BLaER1 (cell line): Measurements from ENCODE around the gene ZFC3H1.

Source experiments
- H3K27ac ChIP-seq: shearing (Covaris generic); formaldehyde crosslinking; 2 replicates; pipeline ENCODE4 v1.8.1; 2022
- H3K27me3 ChIP-seq: shearing (Covaris generic); formaldehyde crosslinking; 2 replicates; pipeline ENCODE4 v1.8.1; 2022
- H3K36me3 ChIP-seq: shearing (Covaris generic); formaldehyde crosslinking; 2 replicates; pipeline ENCODE4 v1.8.1; 2022
- H3K4me1 ChIP-seq: shearing (Covaris generic); formaldehyde crosslinking; 2 replicates; pipeline ENCODE4 v1.8.1; 2022
- H3K4me2 ChIP-seq: shearing (Covaris generic); formaldehyde crosslinking; 2 replicates; pipeline ENCODE4 v1.8.1; 2022
- H3K4me3 ChIP-seq: shearing (Covaris generic); formaldehyde crosslinking; 2 replicates; pipeline ENCODE4 v1.8.1; 2022
- H3K9ac ChIP-seq: shearing (Covaris generic); formaldehyde crosslinking; 2 replicates; pipeline ENCODE4 v1.8.1; 2022
- H3K9me3 ChIP-seq: shearing (Covaris generic); formaldehyde crosslinking; 2 replicates; pipeline ENCODE4 v1.8.1; 2022
- H4K20me1 ChIP-seq: shearing (Covaris generic); formaldehyde crosslinking; 2 replicates; pipeline ENCODE4 v1.8.1; 2022
- Cebpa-rat ChIP-seq: shearing (Covaris generic); IDR thresholded peaks from 2 replicates; pipeline ENCODE4 v1.8.1; 2022

The ZFC3H1 gene

DNA sequence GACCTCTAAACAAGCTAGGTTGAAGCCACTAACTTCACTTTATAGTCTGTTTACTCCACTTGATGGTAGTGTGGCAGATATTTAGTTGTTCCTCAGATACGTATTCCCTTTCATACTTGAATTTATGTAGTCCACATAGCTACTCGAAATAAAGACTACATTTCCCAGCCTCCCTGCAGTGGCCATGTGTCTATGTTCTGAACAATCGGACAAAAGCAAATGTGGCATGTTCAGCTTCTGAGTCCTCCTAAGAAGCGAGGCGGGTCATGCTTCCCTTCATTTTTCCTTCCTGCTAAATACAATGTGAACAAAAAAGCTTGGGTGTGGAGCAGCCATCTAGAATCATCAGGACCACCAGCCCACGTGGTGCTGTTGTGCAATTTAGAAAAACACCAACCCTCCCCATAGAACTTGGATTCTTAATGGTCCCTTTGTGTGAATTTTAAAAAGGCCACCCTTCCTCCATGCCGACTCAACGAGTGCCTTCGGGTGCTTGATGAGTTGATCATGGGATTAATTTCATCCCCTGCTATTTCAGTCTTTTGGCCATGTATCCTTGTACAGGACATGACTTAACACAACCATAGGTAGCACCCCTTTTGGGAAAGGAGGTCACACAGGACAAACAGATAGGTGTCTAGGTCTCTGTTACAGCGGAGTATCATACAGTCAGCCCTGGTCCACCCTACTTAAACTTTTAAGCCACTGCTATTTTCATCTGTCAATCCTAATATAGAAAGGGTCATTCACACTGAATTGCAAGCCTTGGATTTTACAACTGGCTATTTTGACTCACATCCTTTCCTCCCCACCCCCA, 60.7 kb downstream of the ZFC3H1 start:
- no peak for TF ChIP-seq Cebpa-rat
- Histone ChIP-seq H4K20me1 (no peaks in the 10 kb centered on the region), H3K9me3 (0 out of 2 replicates have a peak, but pooled peaks cover 3% of the 10 kb centered on the region), H3K27me3 (no peaks in the 10 kb centered on the region), H3K27ac (no peak overlapping the region), H3K4me1 (no peaks in the 10 kb centered on the region), H3K9ac (no peak overlapping the region), H3K4me3 (no peak overlapping the region), H3K4me2 (no peak overlapping the region), H3K36me3 (peaks cover 18% of the 10 kb centered on the region)

GRCh38 chr12:71601546-71601945, 62.1 kb downstream of the ZFC3H1 start:
- Histone ChIP-seq H3K4me3 (no peak overlapping the region), H3K27ac (no peak overlapping the region), H3K27me3 (no peaks in the 10 kb centered on the region), H3K36me3 (peaks cover 4% of the 10 kb centered on the region), H4K20me1 (no peaks in the 10 kb centered on the region), H3K4me1 (no peaks in the 10 kb centered on the region), H3K9me3 (0 out of 2 replicates have a peak, but pooled peaks cover 3% of the 10 kb centered on the region), H3K9ac (no peak overlapping the region), H3K4me2 (no peak overlapping the region)
- TF ChIP-seq Cebpa-rat, result no peak

DNA sequence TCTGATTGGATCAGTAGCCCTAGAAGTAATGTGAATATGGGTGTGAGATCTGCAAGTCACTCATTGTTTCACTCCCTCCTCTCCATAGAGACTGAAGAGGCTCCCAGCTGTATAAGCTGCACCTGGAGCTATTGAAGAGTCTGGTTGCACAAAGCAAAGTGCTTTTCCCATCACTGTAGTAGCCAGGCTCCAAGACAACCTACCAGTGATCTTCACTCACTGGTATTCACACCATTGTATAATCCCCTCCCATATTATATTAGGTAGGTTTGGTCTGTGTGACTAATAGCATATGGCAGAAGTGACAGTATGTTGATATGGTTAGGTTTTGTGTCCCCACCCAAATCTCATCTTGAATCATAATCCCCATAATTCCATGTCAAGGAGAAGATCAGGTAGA, 64.4 kb downstream of the ZFC3H1 start:
- Histone ChIP-seq H3K9me3 (0 out of 2 replicates have a peak, but pooled peaks cover 3% of the 10 kb centered on the region), H4K20me1 (no peaks in the 10 kb centered on the region), H3K36me3 (no peaks in the 10 kb centered on the region), H3K9ac (no peak overlapping the region), H3K4me2 (no peak overlapping the region), H3K27ac (no peak overlapping the region), H3K27me3 (no peaks in the 10 kb centered on the region), H3K4me3 (no peak overlapping the region), H3K4me1 (no peaks in the 10 kb centered on the region)
- TF ChIP-seq Cebpa-rat, result no peak

DNA sequence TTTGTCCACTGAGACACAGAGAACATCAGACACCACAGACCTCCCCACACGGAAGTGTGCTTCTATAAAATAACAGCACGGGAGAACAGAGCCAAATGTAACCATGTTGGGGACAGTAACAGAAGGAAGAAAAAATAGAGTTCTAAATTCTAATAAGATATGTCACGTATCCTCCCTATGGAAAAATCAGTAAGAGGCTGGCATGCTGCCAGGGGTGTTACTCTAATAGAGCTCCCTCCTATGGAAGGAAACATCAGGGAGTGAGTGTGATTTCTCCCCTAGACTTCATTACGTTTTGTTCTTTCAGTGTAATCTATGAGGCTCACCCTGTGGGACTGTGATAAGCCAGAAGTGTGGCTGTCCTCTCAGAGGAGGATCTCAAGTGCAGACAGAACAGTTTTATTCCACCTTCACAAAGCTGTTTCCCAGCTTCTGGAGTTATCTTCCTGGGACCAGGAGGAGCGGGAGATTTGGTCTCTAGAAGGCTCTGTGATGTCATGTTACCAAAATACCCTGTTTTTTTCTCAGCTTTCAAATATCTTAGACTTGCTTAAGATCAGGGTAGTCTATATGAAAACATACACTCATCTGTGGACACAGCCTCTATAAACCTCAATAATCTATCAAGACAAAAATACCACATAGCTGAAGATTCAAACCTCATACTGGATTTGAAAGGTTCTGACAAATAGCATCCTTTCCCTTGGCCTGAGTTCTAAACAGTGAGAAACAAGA, 69.3 kb downstream of the ZFC3H1 start:
- no peaks in the 10 kb centered on the region for H4K20me1 ChIP-seq
- no peaks in the 10 kb centered on the region for H3K9me3 ChIP-seq
- no peak overlapping the region for H3K9ac ChIP-seq
- no peaks in the 10 kb centered on the region for H3K36me3 ChIP-seq
- H3K4me2 ChIP-seq, result no peak overlapping the region
- no peak overlapping the region for H3K4me3 ChIP-seq
- no peak for TF ChIP-seq Cebpa-rat
- no peak overlapping the region for H3K27ac ChIP-seq
- H3K4me1 ChIP-seq, result no peaks in the 10 kb centered on the region
- H3K27me3 ChIP-seq, result no peaks in the 10 kb centered on the region

DNA sequence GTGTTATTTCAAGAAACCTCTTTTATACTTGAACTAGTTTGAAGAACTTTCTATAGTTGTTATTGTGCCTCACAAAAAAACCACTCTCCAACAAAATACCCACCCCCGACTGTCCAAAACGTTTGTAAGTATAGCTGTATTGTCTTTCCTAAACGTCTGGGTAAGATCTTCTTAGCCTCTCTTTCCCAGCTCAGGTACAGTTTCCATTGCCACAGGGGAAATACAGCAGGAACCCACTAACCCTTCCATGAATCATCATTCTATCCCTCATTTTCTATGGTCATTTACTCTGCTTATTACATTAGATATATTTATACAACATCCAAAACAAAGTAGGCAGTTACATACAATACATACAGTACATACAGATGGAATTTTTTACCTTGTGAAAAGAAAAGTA, 70.8 kb downstream of the ZFC3H1 start:
- Histone ChIP-seq H3K4me1 (no peaks in the 10 kb centered on the region), H4K20me1 (no peaks in the 10 kb centered on the region), H3K9me3 (no peaks in the 10 kb centered on the region), H3K27ac (no peak overlapping the region), H3K27me3 (no peaks in the 10 kb centered on the region), H3K9ac (no peak overlapping the region), H3K4me2 (no peak overlapping the region), H3K36me3 (no peaks in the 10 kb centered on the region), H3K4me3 (no peak overlapping the region)
- no peak for TF ChIP-seq Cebpa-rat

GRCh38 chr12:71591601-71592000, 72.0 kb downstream of the ZFC3H1 start:
- H3K4me3 ChIP-seq, result no peak overlapping the region
- no peaks in the 10 kb centered on the region for H4K20me1 ChIP-seq
- no peaks in the 10 kb centered on the region for H3K4me1 ChIP-seq
- no peak overlapping the region for H3K9ac ChIP-seq
- H3K27ac ChIP-seq, result no peak overlapping the region
- TF ChIP-seq Cebpa-rat, result no peak
- no peaks in the 10 kb centered on the region for H3K36me3 ChIP-seq
- H3K9me3 ChIP-seq, result no peaks in the 10 kb centered on the region
- H3K4me2 ChIP-seq, result no peak overlapping the region
- H3K27me3 ChIP-seq, result no peaks in the 10 kb centered on the region

DNA sequence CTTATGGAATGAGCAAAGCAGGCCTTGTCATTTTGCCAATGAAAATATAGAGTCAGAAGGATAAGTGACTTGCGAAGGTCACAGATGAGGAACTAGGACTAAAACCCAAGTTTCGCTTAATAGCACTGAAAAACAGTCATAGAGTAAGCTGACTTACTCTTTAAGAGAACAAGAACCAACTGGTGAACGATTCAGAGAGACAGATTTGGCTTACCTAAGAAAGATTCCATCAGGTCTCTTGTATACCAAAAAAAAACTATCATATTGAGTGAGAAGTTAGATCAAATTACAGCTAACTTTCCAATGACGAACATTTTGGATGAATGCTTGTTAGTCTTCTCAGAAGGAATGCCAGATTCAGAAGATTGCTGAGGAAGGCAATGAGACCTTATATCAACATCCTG, 74.2 kb downstream of the ZFC3H1 start:
- Histone ChIP-seq H3K27ac (no peak overlapping the region), H3K36me3 (no peaks in the 10 kb centered on the region), H3K4me2 (no peak overlapping the region), H3K27me3 (no peaks in the 10 kb centered on the region), H4K20me1 (no peaks in the 10 kb centered on the region), H3K9me3 (no peaks in the 10 kb centered on the region), H3K9ac (no peak overlapping the region), H3K4me1 (no peaks in the 10 kb centered on the region), H3K4me3 (no peak overlapping the region)
- TF ChIP-seq Cebpa-rat, result no peak

GRCh38 chr12:71587012-71587411, 76.6 kb downstream of the ZFC3H1 start:
- Histone ChIP-seq H3K9me3 (no peaks in the 10 kb centered on the region), H3K4me3 (no peak overlapping the region), H4K20me1 (no peaks in the 10 kb centered on the region), H3K27me3 (no peaks in the 10 kb centered on the region), H3K9ac (no peak overlapping the region), H3K4me2 (no peak overlapping the region), H3K36me3 (no peaks in the 10 kb centered on the region), H3K4me1 (no peaks in the 10 kb centered on the region), H3K27ac (no peak overlapping the region)
- TF ChIP-seq Cebpa-rat, result no peak

GRCh38 chr12:71585218-71585617, 78.4 kb downstream of the ZFC3H1 start:
- no peaks in the 10 kb centered on the region for H3K4me1 ChIP-seq
- H3K4me3 ChIP-seq, result no peak overlapping the region
- no peak overlapping the region for H3K4me2 ChIP-seq
- no peak for TF ChIP-seq Cebpa-rat
- no peaks in the 10 kb centered on the region for H3K27me3 ChIP-seq
- H3K9ac ChIP-seq, result no peak overlapping the region
- no peaks in the 10 kb centered on the region for H3K36me3 ChIP-seq
- no peak overlapping the region for H3K27ac ChIP-seq
- no peaks in the 10 kb centered on the region for H4K20me1 ChIP-seq
- H3K9me3 ChIP-seq, result no peaks in the 10 kb centered on the region

GRCh38 chr12:71584356-71584755, 79.3 kb downstream of the ZFC3H1 start:
- TF ChIP-seq Cebpa-rat, result no peak
- H4K20me1 ChIP-seq, result no peaks in the 10 kb centered on the region
- H3K27ac ChIP-seq, result no peak overlapping the region
- no peak overlapping the region for H3K9ac ChIP-seq
- H3K27me3 ChIP-seq, result no peaks in the 10 kb centered on the region
- H3K4me3 ChIP-seq, result no peak overlapping the region
- H3K4me2 ChIP-seq, result no peak overlapping the region
- H3K36me3 ChIP-seq, result no peaks in the 10 kb centered on the region
- no peaks in the 10 kb centered on the region for H3K9me3 ChIP-seq
- no peaks in the 10 kb centered on the region for H3K4me1 ChIP-seq
